ENCODE measurements around the gene CLEC4D.

DNA sequence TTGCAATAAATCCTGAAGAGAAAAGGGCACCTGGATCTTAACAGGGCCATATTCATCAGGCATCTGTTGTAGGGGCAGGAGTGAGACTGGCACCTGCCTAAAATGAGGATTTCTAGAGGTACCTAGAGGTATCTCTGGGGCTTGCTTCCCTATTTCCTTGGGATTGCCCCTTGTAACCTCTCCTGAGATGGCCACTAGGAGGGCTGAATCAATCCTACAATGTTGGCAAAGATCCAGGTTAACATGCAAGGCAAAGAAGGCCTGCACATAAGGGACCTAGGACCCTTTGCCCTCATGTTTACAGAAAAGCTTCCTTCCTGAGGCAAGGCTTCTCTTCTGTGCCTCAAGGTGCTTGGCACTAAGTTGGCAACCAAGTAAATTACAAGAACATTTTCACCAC, 53.2 kb downstream of the CLEC4D start:
- TF ChIP-seq, protein P1, sequence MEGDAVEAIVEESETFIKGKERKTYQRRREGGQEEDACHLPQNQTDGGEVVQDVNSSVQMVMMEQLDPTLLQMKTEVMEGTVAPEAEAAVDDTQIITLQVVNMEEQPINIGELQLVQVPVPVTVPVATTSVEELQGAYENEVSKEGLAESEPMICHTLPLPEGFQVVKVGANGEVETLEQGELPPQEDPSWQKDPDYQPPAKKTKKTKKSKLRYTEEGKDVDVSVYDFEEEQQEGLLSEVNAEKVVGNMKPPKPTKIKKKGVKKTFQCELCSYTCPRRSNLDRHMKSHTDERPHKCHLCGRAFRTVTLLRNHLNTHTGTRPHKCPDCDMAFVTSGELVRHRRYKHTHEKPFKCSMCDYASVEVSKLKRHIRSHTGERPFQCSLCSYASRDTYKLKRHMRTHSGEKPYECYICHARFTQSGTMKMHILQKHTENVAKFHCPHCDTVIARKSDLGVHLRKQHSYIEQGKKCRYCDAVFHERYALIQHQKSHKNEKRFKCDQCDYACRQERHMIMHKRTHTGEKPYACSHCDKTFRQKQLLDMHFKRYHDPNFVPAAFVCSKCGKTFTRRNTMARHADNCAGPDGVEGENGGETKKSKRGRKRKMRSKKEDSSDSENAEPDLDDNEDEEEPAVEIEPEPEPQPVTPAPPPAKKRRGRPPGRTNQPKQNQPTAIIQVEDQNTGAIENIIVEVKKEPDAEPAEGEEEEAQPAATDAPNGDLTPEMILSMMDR (IDR thresholded peaks at IDR 0.05), result no peak
- TF ChIP-seq POLR2A (IDR thresholded peaks at IDR 0.05), result no peak
